HEK293 (cell line): ENCODE data around the gene SYNPO.

Experiments
- CTCF ChIA-PET: fragments of 350-600 bp; formaldehyde crosslinking; extraction: SDS; loops from one replicate; lab custom pipeline; 2021; ENCODE audit warnings: antibody characterized with exemption; lab: Yijun Ruan, JAX
- POLR2A ChIA-PET: fragments of 300-600 bp; formaldehyde crosslinking; extraction: SDS; loops from one replicate; lab custom pipeline; 2020; ENCODE audit warnings: antibody characterized with exemption, inconsistent platforms; lab: Yijun Ruan, JAX
- H3K27ac ChIP-seq: fragments of 200-500 bp; sonication (Bioruptor generic); 2 replicates; pipeline ENCODE4 v1.5.1; 2014; ENCODE audit warnings: low read depth, low read length, control low read depth, inconsistent platforms; ENCODE audit errors: extremely low read depth
- H3K36me3 ChIP-seq, 2 experiments: fragments of 200-500 bp in 1 of 2; sonication (Bioruptor generic) in 1 of 2; 1 replicate in 1 of 2; 2 replicates in 1 of 2; pipeline ENCODE4 v1.5.1; 2014 to 2017; ENCODE audit warnings: inconsistent platforms in 2 of 2, low read length in 2 of 2; ENCODE audit not compliant: control insufficient read depth in 2 of 2, insufficient read depth in 1 of 2
- H3K4me1 ChIP-seq: fragments of 200-500 bp; sonication (Bioruptor generic); 2 replicates; pipeline ENCODE4 v1.5.1; 2014; ENCODE audit warnings: mild to moderate bottlenecking, low read length, inconsistent platforms; ENCODE audit not compliant: control insufficient read depth, insufficient read depth
- H3K4me3 ChIP-seq: 2 replicates; pipeline ENCODE4 v1.5.1; 2011; ENCODE audit warnings: low read depth, mild to moderate bottlenecking, control low read depth, low read length, moderate library complexity
- H3K9me3 ChIP-seq: fragments of 200-500 bp; sonication (Bioruptor generic); 2 replicates; pipeline ENCODE4 v1.5.1; 2014; ENCODE audit warnings: low read depth, low read length, inconsistent platforms; ENCODE audit not compliant: control insufficient read depth, insufficient read depth
- FEZF1 ChIP-seq: fragments of 450-650 bp; formaldehyde crosslinking; IDR thresholded peaks from 2 replicates; pipeline ENCODE4 v1.5.1; 2016; ENCODE audit warnings: missing biosample characterization, missing genetic modification characterization
- GLIS1 ChIP-seq: fragments of 450-650 bp; formaldehyde crosslinking; IDR thresholded peaks from 2 replicates; pipeline ENCODE4 v1.5.1; 2016; ENCODE audit warnings: missing biosample characterization, missing genetic modification characterization
- IKZF3 ChIP-seq: fragments of 450-650 bp; IDR thresholded peaks from 2 replicates; pipeline ENCODE4 v1.5.0; 2018; ENCODE audit warnings: missing biosample characterization, mild to moderate bottlenecking, missing genetic modification characterization, moderate library complexity
- KLF16 ChIP-seq: fragments of 450-650 bp; formaldehyde crosslinking; IDR thresholded peaks from 2 replicates; pipeline ENCODE4 v1.5.1; 2017; ENCODE audit warnings: missing biosample characterization, missing genetic modification characterization
- KLF8 ChIP-seq: fragments of 450-650 bp; formaldehyde crosslinking; IDR thresholded peaks from 2 replicates; pipeline ENCODE4 v1.5.1; 2016; ENCODE audit warnings: missing biosample characterization, missing genetic modification characterization
- OSR2 ChIP-seq: fragments of 450-650 bp; formaldehyde crosslinking; IDR thresholded peaks from 2 replicates; pipeline ENCODE4 v1.5.1; 2016; ENCODE audit warnings: missing biosample characterization, missing genetic modification characterization
- PRDM10 ChIP-seq: fragments of 450-650 bp; formaldehyde crosslinking; IDR thresholded peaks from 2 replicates; pipeline ENCODE4 v1.5.1; 2016; ENCODE audit warnings: missing biosample characterization, missing genetic modification characterization
- WT1 ChIP-seq: fragments of 450-650 bp; formaldehyde crosslinking; IDR thresholded peaks from 2 replicates; pipeline ENCODE4 v1.5.1; 2016; ENCODE audit warnings: missing biosample characterization, missing genetic modification characterization
- ZBTB49 ChIP-seq: fragments of 450-650 bp; formaldehyde crosslinking; IDR thresholded peaks from 2 replicates; pipeline ENCODE4 v1.5.1; 2016; ENCODE audit warnings: missing biosample characterization, missing genetic modification characterization, low read depth
- ZNF184 ChIP-seq: fragments of 450-650 bp; IDR thresholded peaks from 2 replicates; pipeline ENCODE4 v1.5.1; 2018; ENCODE audit warnings: missing biosample characterization, mild to moderate bottlenecking, missing genetic modification characterization
- ZNF398 ChIP-seq: fragments of 450-650 bp; formaldehyde crosslinking; IDR thresholded peaks from 2 replicates; pipeline ENCODE4 v1.5.1; 2017; ENCODE audit warnings: missing biosample characterization, missing genetic modification characterization
- ZNF560 ChIP-seq: fragments of 450-650 bp; formaldehyde crosslinking; IDR thresholded peaks from 2 replicates; pipeline ENCODE4 v1.5.1; 2017; ENCODE audit warnings: missing biosample characterization, missing genetic modification characterization, borderline replicate concordance
- ZNF580 ChIP-seq: fragments of 450-650 bp; formaldehyde crosslinking; IDR thresholded peaks from 2 replicates; pipeline ENCODE4 v1.5.1; 2016; ENCODE audit warnings: missing biosample characterization, missing genetic modification characterization
- ZNF629 ChIP-seq: fragments of 450-650 bp; formaldehyde crosslinking; IDR thresholded peaks from 2 replicates; pipeline ENCODE4 v1.5.1; 2017; ENCODE audit warnings: missing biosample characterization, missing genetic modification characterization
- ZNF692 ChIP-seq: fragments of 450-650 bp; formaldehyde crosslinking; IDR thresholded peaks from 2 replicates; pipeline ENCODE4 v1.5.1; 2016; ENCODE audit warnings: missing biosample characterization, missing genetic modification characterization
- ZNF777 ChIP-seq: fragments of 450-650 bp; formaldehyde crosslinking; IDR thresholded peaks from 2 replicates; pipeline ENCODE4 v1.5.1; 2017; ENCODE audit warnings: missing biosample characterization, missing genetic modification characterization, borderline replicate concordance
- ZNF843 ChIP-seq: fragments of 450-650 bp; formaldehyde crosslinking; IDR thresholded peaks from 2 replicates; pipeline ENCODE4 v1.5.1; 2016; ENCODE audit warnings: missing biosample characterization, missing genetic modification characterization
- ZXDB ChIP-seq: fragments of 450-650 bp; formaldehyde crosslinking; IDR thresholded peaks from 2 replicates; pipeline ENCODE4 v1.5.1; 2016; ENCODE audit warnings: missing biosample characterization, missing genetic modification characterization

SYNPO gene

GRCh38 chr5:150694612-150695011, 54.2 kb downstream of the SYNPO start:
- POLR2A ChIA-PET, result interaction anchor here (0.6 to 1.7 kb wide), 3 partner anchors 41 to 102 kb away, joined by 3 to 5 read pairs (median 3); no protein-coding TSS in a partner anchor
- no peak overlapping the region for H3K4me3 ChIP-seq
- H3K36me3 ChIP-seq, result peaks cover 70 to 93% of the 10 kb centered on the region in 2 experiments
- peaks cover 10% of the 10 kb centered on the region for H3K4me1 ChIP-seq
- TF ChIP-seq ZNF777 (no peak), ZNF692 (tag by site-specific recombination) (peak; percentile 79), FEZF1 (peak; percentile 63), ZNF580 (peak; percentile 56; the same call in 1 of the 2 replicates), ZNF398 (tag by site-specific recombination) (peak; percentile 75), ZNF629 (tag by site-specific recombination) (0 out of 2 replicates have a peak, but pooled peaks have one; percentile 18), KLF8 (tag by site-specific recombination) (peak; percentile 67), WT1 (tag by site-specific recombination) (peak; percentile 35; the same call in 1 of the 2 replicates), KLF16 (tag by site-specific recombination) (peak; percentile 50; the same call in 1 of the 2 replicates), OSR2 (tag by site-specific recombination) (peak; percentile 86), ZNF560 (tag by site-specific recombination) (no peak), ZBTB49 (tag by site-specific recombination) (no peak), PRDM10 (tag by site-specific recombination) (peak; percentile 77), ZXDB (tag by site-specific recombination) (peak; percentile 95), GLIS1 (tag by site-specific recombination) (peak; percentile 57), ZNF184 (no peak), ZNF843 (tag by site-specific recombination) (peak; percentile 84), IKZF3 (tag by site-specific recombination) (no peak)
- TF ChIP-seq, all 188 proteins: peak for 13
- Histone ChIP-seq H3K9me3 (no peaks in the 10 kb centered on the region), H3K27ac (peak overlapping the region; percentile 1; the same call in 1 of the 2 replicates)
- CTCF ChIA-PET, result interaction anchor here (0.5 to 1.5 kb wide), 2 partner anchors 77 to 134 kb away, joined by 3 to 7 read pairs; no protein-coding TSS in a partner anchor
